Measurements from ENCODE around the gene NINJ1. TPM values are rescaled to one million over a fixed set of nuclear protein-coding genes. Genes with fewer than 3 reads are reported as not detected.
A peak's percentile ranks its signal among the peaks of the same experiment; 100 is the strongest.

Gene NINJ1
- total and polyA plus RNA-seq, 2 of the 13 experiments (the other 11 are each of a cell fraction or from before 2014, with no cell fraction given) = 81.2 to 92.1 TPM

DNA sequence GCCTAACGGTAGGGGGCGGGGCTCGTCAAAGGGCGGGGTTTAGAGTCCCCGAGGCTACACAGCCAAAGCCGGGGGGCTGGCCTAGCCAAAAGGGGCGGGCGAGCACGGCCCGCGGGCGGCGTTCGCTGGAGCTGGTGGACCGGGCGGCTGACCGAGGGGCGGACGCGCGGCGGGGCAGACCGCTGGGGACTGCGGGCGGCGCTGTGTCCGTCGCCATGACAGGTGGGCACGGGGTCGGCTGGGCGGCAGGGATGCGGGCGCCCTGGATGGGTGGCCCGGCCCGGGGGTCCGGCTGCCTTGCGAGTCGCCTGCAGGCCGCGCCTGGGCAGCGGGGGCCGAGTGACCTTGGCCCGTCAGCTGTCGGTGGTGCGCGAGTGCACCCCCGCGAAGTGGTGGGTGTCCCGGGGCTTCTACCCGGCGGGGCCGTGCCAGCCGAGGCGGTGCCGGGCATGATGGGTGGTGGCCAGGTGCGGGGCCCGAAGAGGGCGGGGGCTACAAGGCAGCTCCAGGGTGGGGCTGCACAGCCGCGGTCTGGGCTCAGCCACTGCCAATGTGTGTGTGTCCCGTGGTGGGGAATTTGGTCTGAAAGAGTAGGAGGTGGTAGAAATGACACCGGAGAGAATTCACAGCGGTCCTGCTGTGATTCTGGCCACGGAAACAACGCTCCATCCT is 37.8 kb downstream of the NINJ1 start, which contains the start of gene CARD19 (continued):
- TF ChIP-seq SMAD3 (CRISPR knock-in tag; IDR thresholded peaks at IDR 0.05) (no peak), BRCA1 (CRISPR knock-in tag; IDR thresholded peaks at IDR 0.05) (no peak), NFKB2 (CRISPR knock-in tag; IDR thresholded peaks at IDR 0.05; ENCODE audit: borderline replicate concordance) (no peak; the same call in 1 of the 2 replicates), ELF4 (CRISPR knock-in tag; IDR thresholded peaks at IDR 0.05; ENCODE audit: borderline replicate concordance) (no peak), SUZ12 (IDR thresholded peaks at IDR 0.05; ENCODE audit: low read depth, low read length) (no peak), NAIF1 (CRISPR knock-in tag; IDR thresholded peaks at IDR 0.05; ENCODE audit: borderline replicate concordance) (no peak), HNRNPL (IDR thresholded peaks at IDR 0.05; ENCODE audit: low read depth, low read length) (peak; percentile 60; the same call in 1 of the 2 replicates), ZNF777 (CRISPR knock-in tag; IDR thresholded peaks at IDR 0.05) (peak; percentile 64), ZNF24 (IDR thresholded peaks at IDR 0.05) (no peak), HNRNPK (IDR thresholded peaks at IDR 0.05; ENCODE audit: low read depth, low read length, poor library complexity, severe bottlenecking) (peak; percentile 31), ERF (CRISPR knock-in tag; IDR thresholded peaks at IDR 0.05) (no peak), ZNF136 (CRISPR knock-in tag; IDR thresholded peaks at IDR 0.05; ENCODE audit: low read depth) (no peak), SAP130 (CRISPR knock-in tag; IDR thresholded peaks at IDR 0.05; ENCODE audit: low read depth) (peak; percentile 70), BCL3 (CRISPR knock-in tag; IDR thresholded peaks at IDR 0.05) (0 out of 2 replicates have a peak, but pooled peaks have one; percentile 38), ZSCAN21 (CRISPR knock-in tag; IDR thresholded peaks at IDR 0.05; ENCODE audit: borderline replicate concordance) (peak; percentile 56; the same call in 1 of the 2 replicates), MYC (CRISPR knock-in tag; IDR thresholded peaks at IDR 0.05; ENCODE audit: borderline replicate concordance) (no peak), SALL1 (CRISPR knock-in tag; IDR thresholded peaks at IDR 0.05) (peak; percentile 70), HMGA1 (CRISPR knock-in tag; conservative IDR thresholded peaks at IDR 0.05) (no peak), ZFY (CRISPR knock-in tag; IDR thresholded peaks at IDR 0.05) (peak; percentile 89)
- TF ChIP-seq, protein P1, sequence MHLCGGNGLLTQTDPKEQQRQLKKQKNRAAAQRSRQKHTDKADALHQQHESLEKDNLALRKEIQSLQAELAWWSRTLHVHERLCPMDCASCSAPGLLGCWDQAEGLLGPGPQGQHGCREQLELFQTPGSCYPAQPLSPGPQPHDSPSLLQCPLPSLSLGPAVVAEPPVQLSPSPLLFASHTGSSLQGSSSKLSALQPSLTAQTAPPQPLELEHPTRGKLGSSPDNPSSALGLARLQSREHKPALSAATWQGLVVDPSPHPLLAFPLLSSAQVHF (CRISPR knock-in tag; IDR thresholded peaks at IDR 0.05) = no peak
- TF ChIP-seq, protein P2, sequence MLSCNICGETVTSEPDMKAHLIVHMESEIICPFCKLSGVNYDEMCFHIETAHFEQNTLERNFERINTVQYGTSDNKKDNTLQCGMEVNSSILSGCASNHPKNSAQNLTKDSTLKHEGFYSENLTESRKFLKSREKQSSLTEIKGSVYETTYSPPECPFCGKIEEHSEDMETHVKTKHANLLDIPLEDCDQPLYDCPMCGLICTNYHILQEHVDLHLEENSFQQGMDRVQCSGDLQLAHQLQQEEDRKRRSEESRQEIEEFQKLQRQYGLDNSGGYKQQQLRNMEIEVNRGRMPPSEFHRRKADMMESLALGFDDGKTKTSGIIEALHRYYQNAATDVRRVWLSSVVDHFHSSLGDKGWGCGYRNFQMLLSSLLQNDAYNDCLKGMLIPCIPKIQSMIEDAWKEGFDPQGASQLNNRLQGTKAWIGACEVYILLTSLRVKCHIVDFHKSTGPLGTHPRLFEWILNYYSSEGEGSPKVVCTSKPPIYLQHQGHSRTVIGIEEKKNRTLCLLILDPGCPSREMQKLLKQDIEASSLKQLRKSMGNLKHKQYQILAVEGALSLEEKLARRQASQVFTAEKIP (CRISPR knock-in tag; IDR thresholded peaks at IDR 0.05; ENCODE audit: borderline replicate concordance) = no peak
- TF ChIP-seq, protein P3, sequence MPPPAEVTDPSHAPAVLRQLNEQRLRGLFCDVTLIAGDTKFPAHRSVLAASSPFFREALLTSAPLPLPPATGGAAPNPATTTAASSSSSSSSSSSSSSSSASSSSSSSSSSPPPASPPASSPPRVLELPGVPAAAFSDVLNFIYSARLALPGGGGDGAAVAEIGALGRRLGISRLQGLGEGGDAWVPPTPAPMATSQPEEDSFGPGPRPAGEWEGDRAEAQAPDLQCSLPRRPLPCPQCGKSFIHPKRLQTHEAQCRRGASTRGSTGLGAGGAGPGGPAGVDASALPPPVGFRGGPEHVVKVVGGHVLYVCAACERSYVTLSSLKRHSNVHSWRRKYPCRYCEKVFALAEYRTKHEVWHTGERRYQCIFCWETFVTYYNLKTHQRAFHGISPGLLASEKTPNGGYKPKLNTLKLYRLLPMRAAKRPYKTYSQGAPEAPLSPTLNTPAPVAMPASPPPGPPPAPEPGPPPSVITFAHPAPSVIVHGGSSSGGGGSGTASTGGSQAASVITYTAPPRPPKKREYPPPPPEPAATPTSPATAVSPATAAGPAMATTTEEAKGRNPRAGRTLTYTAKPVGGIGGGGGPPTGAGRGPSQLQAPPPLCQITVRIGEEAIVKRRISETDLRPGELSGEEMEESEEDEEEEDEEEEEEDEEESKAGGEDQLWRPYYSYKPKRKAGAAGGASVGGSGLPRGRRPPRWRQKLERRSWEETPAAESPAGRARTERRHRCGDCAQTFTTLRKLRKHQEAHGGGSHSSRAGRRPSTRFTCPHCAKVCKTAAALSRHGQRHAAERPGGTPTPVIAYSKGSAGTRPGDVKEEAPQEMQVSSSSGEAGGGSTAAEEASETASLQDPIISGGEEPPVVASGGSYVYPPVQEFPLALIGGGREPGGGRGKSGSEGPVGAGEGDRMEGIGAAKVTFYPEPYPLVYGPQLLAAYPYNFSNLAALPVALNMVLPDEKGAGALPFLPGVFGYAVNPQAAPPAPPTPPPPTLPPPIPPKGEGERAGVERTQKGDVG (CRISPR knock-in tag; IDR thresholded peaks at IDR 0.05; ENCODE audit: borderline replicate concordance) = no peak
- TF ChIP-seq, protein P4, sequence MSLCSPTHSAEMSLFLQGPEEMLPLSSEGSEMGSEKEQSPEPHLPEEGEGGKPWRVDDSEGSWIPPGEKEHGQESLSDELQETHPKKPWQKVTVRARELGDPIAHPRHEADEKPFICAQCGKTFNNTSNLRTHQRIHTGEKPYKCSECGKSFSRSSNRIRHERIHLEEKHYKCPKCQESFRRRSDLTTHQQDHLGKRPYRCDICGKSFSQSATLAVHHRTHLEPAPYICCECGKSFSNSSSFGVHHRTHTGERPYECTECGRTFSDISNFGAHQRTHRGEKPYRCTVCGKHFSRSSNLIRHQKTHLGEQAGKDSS (CRISPR knock-in tag; IDR thresholded peaks at IDR 0.05; ENCODE audit: borderline replicate concordance, low read depth) = 0 out of 2 replicates have a peak, but pooled peaks have one; percentile 13
